H1 (cell line): ENCODE measurements around the gene CTCF. TPM values are rescaled to one million over a fixed set of nuclear protein-coding genes. Genes with fewer than 3 reads are reported as not detected.

ENCODE experiments used
- CTCF ChIA-PET: fragments of 300-600 bp; sonication (Branson Sonifier 250); formaldehyde crosslinking; loops from one replicate; lab custom pipeline; 2021; ENCODE audit not compliant: partially characterized antibody; lab: Charles Lee
- POLR2A ChIA-PET: fragments of 300-600 bp; sonication (Branson Sonifier 250); formaldehyde crosslinking; loops from one replicate; lab custom pipeline; 2021; ENCODE audit warnings: inconsistent platforms; ENCODE audit not compliant: partially characterized antibody; lab: Charles Lee
- DNase-seq, 2 experiments: peaks; one replicate each; pipeline versions ENCODE4 v3.0.0 to v3.0.0-alpha.2; 2010 to 2022; ENCODE audit warnings: low spot score in 2 of 2, low read depth in 1 of 2, mixed read lengths in 1 of 2
- FAIRE-seq: peaks from 2 replicates; lab custom pipeline; 2011; peaks lifted over from hg19 to GRCh38; lab: Jason Lieb, UNC
- H2AFZ ChIP-seq: 2 replicates; pipeline ENCODE4 v1.8.1; 2012; ENCODE audit warnings: low read length, inconsistent platforms
- H2AK5ac ChIP-seq: 2 replicates; pipeline ENCODE4 v1.6.1; 2013; ENCODE audit warnings: low read depth, low read length
- H2BK120ac ChIP-seq: replicated peaks from 2 replicates; pipeline ENCODE3; 2013; ENCODE audit warnings: low read depth, low read length, inconsistent platforms
- H2BK12ac ChIP-seq: 2 replicates; pipeline ENCODE4 v1.6.1; 2013; ENCODE audit warnings: low read depth, low read length
- H2BK15ac ChIP-seq: 2 replicates; pipeline ENCODE4 v1.6.1; 2013; ENCODE audit warnings: low read length
- H2BK20ac ChIP-seq: 2 replicates; pipeline ENCODE4 v1.6.1; 2013; ENCODE audit warnings: low read length
- H2BK5ac ChIP-seq: 2 replicates; pipeline ENCODE4 v1.6.1; 2013; ENCODE audit warnings: low read depth, low read length
- H3K14ac ChIP-seq: 2 replicates; pipeline ENCODE4 v1.6.1; 2013; ENCODE audit warnings: inconsistent platforms; ENCODE audit not compliant: insufficient read length
- H3K18ac ChIP-seq: 2 replicates; pipeline ENCODE4 v1.6.1; 2013; ENCODE audit warnings: low read length; ENCODE audit errors: extremely low read depth
- H3K23ac ChIP-seq: 2 replicates; pipeline ENCODE4 v1.6.1; 2013; ENCODE audit warnings: inconsistent platforms; ENCODE audit not compliant: insufficient read length
- H3K23me2 ChIP-seq: 2 replicates; pipeline ENCODE4 v1.6.1; 2013; ENCODE audit warnings: low read depth, low read length
- H3K27ac ChIP-seq: 2 replicates; pipeline ENCODE4 v1.6.1; 2011; ENCODE audit warnings: low read depth, low read length, inconsistent platforms
- H3K27me3 ChIP-seq, 4 experiments: replicated peaks in 1 of 4; 1 replicate in 1 of 4; 2 replicates in 3 of 4; pipeline versions ENCODE4 v1.6.1 to v1.8.1; 2011 to 2013; ENCODE audit warnings: low read length in 3 of 4, mild to moderate bottlenecking in 3 of 4, inconsistent platforms in 2 of 4, mixed read lengths in 2 of 4, moderate library complexity in 1 of 4; ENCODE audit not compliant: control insufficient read depth in 3 of 4, insufficient read depth in 3 of 4; ENCODE audit errors: extremely low read depth in 1 of 4
- H3K36me3 ChIP-seq, 4 experiments: 2 replicates each; pipeline versions ENCODE4 v1.6.1 to v1.8.1; 2011 to 2013; ENCODE audit warnings: mild to moderate bottlenecking in 4 of 4, low read length in 3 of 4, moderate library complexity in 2 of 4, control low read depth in 1 of 4, inconsistent platforms in 1 of 4; ENCODE audit not compliant: insufficient read depth in 4 of 4, control insufficient read depth in 2 of 4
- H3K4ac ChIP-seq: replicated peaks from 2 replicates; pipeline ENCODE3; 2013; ENCODE audit warnings: low read length, low read depth, mixed read lengths, inconsistent platforms; ENCODE audit not compliant: insufficient read length
- H3K4me1 ChIP-seq, 4 experiments: replicated peaks in 1 of 4; 1 replicate in 1 of 4; 2 replicates in 3 of 4; pipeline versions ENCODE4 v1.6.1 to v1.8.1; 2011 to 2013; ENCODE audit warnings: low read length in 3 of 4, inconsistent platforms in 2 of 4, mixed read lengths in 1 of 4; ENCODE audit not compliant: insufficient read depth in 4 of 4, control insufficient read depth in 3 of 4
- H3K4me2 ChIP-seq, 2 experiments: 2 replicates each; pipeline versions ENCODE4 v1.6.1 to v1.8.1; 2011 to 2013; ENCODE audit warnings: low read depth in 2 of 2, low read length in 2 of 2, control low read depth in 1 of 2, inconsistent platforms in 1 of 2, mild to moderate bottlenecking in 1 of 2; ENCODE audit not compliant: insufficient read depth in 1 of 2
- H3K4me3 ChIP-seq, 4 experiments: fragments of 200-600, 300-600 bp in 1 of 4; sonication (generic), shearing (Covaris generic), sonication (Bioruptor Twin) in 1 of 4; 2 replicates each; pipeline versions ENCODE4 v1.5.1 to v1.8.1; 2011 to 2016; ENCODE audit warnings: low read length in 4 of 4, low read depth in 3 of 4, control low read depth in 2 of 4, inconsistent platforms in 2 of 4, mild to moderate bottlenecking in 2 of 4, mixed read lengths in 1 of 4, moderate library complexity in 1 of 4; ENCODE audit not compliant: insufficient read depth in 2 of 4; ENCODE audit errors: extremely low read depth in 1 of 4
- H3K56ac ChIP-seq: replicated peaks from 2 replicates; pipeline ENCODE3; 2013; ENCODE audit warnings: low read depth, mild to moderate bottlenecking, mixed read lengths, low read length, inconsistent platforms; ENCODE audit not compliant: insufficient read length
- H3K79me1 ChIP-seq: 2 replicates; pipeline ENCODE4 v1.6.1; 2013; ENCODE audit warnings: low read depth, low read length, control low read depth
- H3K79me2 ChIP-seq, 2 experiments: 2 replicates each; pipeline versions ENCODE4 v1.6.1 to v1.8.1; 2012 to 2013; ENCODE audit warnings: low read length in 2 of 2, mild to moderate bottlenecking in 2 of 2, inconsistent platforms in 1 of 2; ENCODE audit not compliant: insufficient read depth in 2 of 2, control insufficient read depth in 1 of 2
- H3K9ac ChIP-seq, 4 experiments: replicated peaks in 1 of 4; 1 replicate in 1 of 4; 2 replicates in 3 of 4; pipeline versions ENCODE4 v1.6.1 to v1.8.1; 2011 to 2013; ENCODE audit warnings: low read depth in 3 of 4, low read length in 3 of 4, control low read depth in 2 of 4, mild to moderate bottlenecking in 2 of 4, moderate library complexity in 2 of 4, inconsistent platforms in 1 of 4; ENCODE audit errors: extremely low read depth in 1 of 4
- H3K9me3 ChIP-seq, 2 experiments: 2 replicates each; pipeline versions ENCODE4 v1.6.1 to v1.8.1; 2012 to 2013; ENCODE audit warnings: mild to moderate bottlenecking in 2 of 2, moderate library complexity in 2 of 2, control low read depth in 1 of 2, inconsistent platforms in 1 of 2, low read depth in 1 of 2, low read length in 1 of 2, mixed read lengths in 1 of 2; ENCODE audit not compliant: insufficient read depth in 2 of 2
- H4K20me1 ChIP-seq, 2 experiments: replicated peaks in 1 of 2; 2 replicates each; pipeline versions ENCODE3 to v1.8.1; 2011 to 2013; ENCODE audit warnings: inconsistent platforms in 2 of 2, low read length in 2 of 2, mild to moderate bottlenecking in 1 of 2; ENCODE audit not compliant: insufficient read depth in 2 of 2, control insufficient read depth in 1 of 2
- H4K5ac ChIP-seq: 2 replicates; pipeline ENCODE4 v1.6.1; 2013; ENCODE audit warnings: low read length, low read depth, mixed read lengths, inconsistent platforms; ENCODE audit not compliant: insufficient read length
- H4K8ac ChIP-seq: 2 replicates; pipeline ENCODE4 v1.8.0; 2013; ENCODE audit warnings: mild to moderate bottlenecking, moderate library complexity, low read length, inconsistent platforms; ENCODE audit not compliant: insufficient read depth; ENCODE audit errors: extremely low read depth
- H4K91ac ChIP-seq: replicated peaks from 2 replicates; pipeline ENCODE3; 2013; ENCODE audit warnings: low read length, mixed read lengths, inconsistent platforms; ENCODE audit not compliant: insufficient read length
- BRCA1 ChIP-seq: IDR thresholded peaks from 2 replicates; pipeline ENCODE4 v1.6.1; 2012; ENCODE audit warnings: low read depth, low read length, improper control_type of control experiment
- CBX5 ChIP-seq: fragments of 300-800, 300-1000 bp; sonication (generic); IDR thresholded peaks from 2 replicates; pipeline ENCODE4 v1.7.1; 2016; ENCODE audit warnings: antibody characterized with exemption, low read length, low read depth
- CREB1 ChIP-seq: IDR thresholded peaks from 2 replicates; pipeline ENCODE4 v1.6.1; 2012; ENCODE audit warnings: inconsistent platforms
- KDM4A ChIP-seq: IDR thresholded peaks from one replicate; pipeline ENCODE4 v1.7.1; 2012; ENCODE audit warnings: low read depth, mild to moderate bottlenecking, moderate library complexity, low read length, inconsistent platforms; ENCODE audit not compliant: severe bottlenecking
- MAFK ChIP-seq: IDR thresholded peaks from 2 replicates; pipeline ENCODE4 v1.6.1; 2012; ENCODE audit warnings: low read depth, mild to moderate bottlenecking, improper control_type of control experiment, low read length
- SIRT6 ChIP-seq: IDR thresholded peaks from one replicate; pipeline ENCODE4 v1.7.1; 2012; ENCODE audit warnings: low read length, inconsistent platforms
- WGBS, 2 experiments: shearing (Covaris generic) in 1 of 2; methylation state at CpG; one replicate each; pipeline versions ENCODE4 v1.1.6 to v1.1.7; 2013 to 2015; ENCODE audit warnings: low lambda C conversion rate in 2 of 2, mixed read lengths in 2 of 2, inconsistent platforms in 1 of 2, low coverage in 1 of 2, missing lambda C conversion rate in 1 of 2; ENCODE audit not compliant: insufficient replicate concordance in 2 of 2, insufficient coverage in 1 of 2, insufficient read length in 1 of 2; ENCODE audit errors: extremely low coverage in 1 of 2, missing lambda C conversion rate in 1 of 2; 5-methylcytosine and 5-hydroxymethylcytosine counted together
- polyA plus RNA-seq, 7 experiments: library from polyadenylated mRNA; depleted of rRNA in 3 of 7; stranded (reverse) in 5 of 7; unstranded in 2 of 7; fragments of >200 nt in 5 of 7; fragments of 200-250 nt in 2 of 7; gene quantifications; 1 replicate in 5 of 7; 2 replicates in 1 of 7; 4 replicates in 1 of 7; pipeline versions ENCODE4 v1.2.1 to v1.2.3, GENCODE V29; 2011 to 2013; ENCODE audit warnings: missing spikeins in 2 of 7, mixed read lengths in 2 of 7
- total RNA-seq: library from RNA; stranded (reverse); fragmentation: NEBNext Ultra II Directional; extraction: Animal tissue kit (Norgen Biotek cat#: 25700); gene quantifications from 2 replicates; pipeline ENCODE4 v1.2.1, GENCODE V29; 2021

The CTCF gene
- total and polyA plus RNA-seq, 2 of the 8 experiments (the other 6 are each of a cell fraction or from before 2014, with no cell fraction given) = 32.4 to 66.0 TPM

- Histone ChIP-seq H2AK5ac (no peak overlapping the region), H3K9me3 (no peaks in the 10 kb centered on the region), H2BK15ac (no peak overlapping the region), H4K5ac (no peak overlapping the region), H2BK120ac (no peak overlapping the region), H3K23me2 (no peaks in the 10 kb centered on the region), H3K9ac (no peak overlapping the region), H3K27ac (no peak overlapping the region), H3K79me2 (no peaks in the 10 kb centered on the region), H4K8ac (no peak overlapping the region), H2BK12ac (no peak overlapping the region), H3K4me2 (no peak overlapping the region), H2BK5ac (no peak overlapping the region), H3K4ac (no peak overlapping the region), H3K23ac (no peak overlapping the region), H3K4me1 (no peaks in the 10 kb centered on the region), H3K36me3 (no peaks in the 10 kb centered on the region), H3K79me1 (no peaks in the 10 kb centered on the region; the same call in 1 of the 2 replicates), H3K27me3 (peaks cover 0 to 11% (median 5%) of the 10 kb centered on the region in 4 experiments; a peak in 2 of 7 replicates), H4K91ac (no peak overlapping the region), H2BK20ac (no peak overlapping the region), H4K20me1 (no peaks in the 10 kb centered on the region), H3K14ac (no peak overlapping the region), H3K56ac (no peak overlapping the region), H3K18ac (no peak overlapping the region), H2AFZ (no peak overlapping the region), H3K4me3 (no peak overlapping the region)
- POLR2A ChIA-PET = interaction anchor here (1.0 kb wide), 1 partner anchor 10 kb away, joined by 3 read pairs; no protein-coding TSS in a partner anchor
- CTCF ChIA-PET = interaction anchor here (0.5 to 9.9 kb wide), 18 partner anchors 7 to 254 kb away, joined by 3 to 335 read pairs (median 4); partner anchors contain the start of genes AGRP, ATP6V0D1, C16orf86 and CARMIL2
- DNase-seq = no peak
- no peak for TF ChIP-seq CBX5
- TF ChIP-seq MAFK = no peak
- TF ChIP-seq BRCA1 = no peak
- no peak for TF ChIP-seq CREB1
- TF ChIP-seq SIRT6 = no peak
- TF ChIP-seq KDM4A = no peak
- FAIRE-seq = no peak
- WGBS, 2 experiments = 89% methylated on average over 12 of the region's 12 CpGs; no CpG with 5 or more reads in 1 of the 2 experiments
These were observed 45.8 kb upstream of the CTCF start for GRCh38 chr16:67516296-67517154.
